ENCODE data around the gene NFAT5. TPM values are rescaled to one million over a fixed set of nuclear protein-coding genes. Genes with fewer than 3 reads are reported as not detected.
A peak's percentile ranks its signal among the peaks of the same experiment; 100 is the strongest.
"Not testable (repeated sequence)": the region's sequence is repeated elsewhere in the genome, so short reads cannot be mapped to it uniquely, and the experiment has no call there.

Gene NFAT5
- total RNA-seq, 1 donor from 2014 or later = 56.7 TPM

DNA sequence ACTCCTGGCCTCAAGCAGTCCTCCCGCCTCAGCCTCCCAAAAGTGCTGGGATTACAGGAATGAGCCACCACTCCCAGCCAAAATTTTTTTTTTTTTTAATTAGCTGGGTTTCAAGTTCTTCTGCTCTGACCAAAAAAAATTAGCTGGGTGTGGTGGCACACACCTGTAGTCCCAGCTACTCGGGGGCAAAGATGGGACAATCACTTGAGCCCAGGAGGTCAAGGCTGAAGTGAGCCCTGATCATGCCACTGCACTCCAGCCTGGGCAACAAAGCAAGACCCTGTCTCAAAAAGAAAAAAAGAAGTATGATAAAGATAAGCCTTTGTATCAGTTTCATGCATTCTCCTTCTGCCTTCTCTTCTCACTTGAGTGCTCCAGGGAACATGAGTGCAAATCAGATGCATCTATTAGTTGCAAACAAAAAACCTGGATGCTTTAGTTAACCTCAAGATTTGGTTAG is 158.7 kb downstream of the NFAT5 start:
- Histone ChIP-seq H3K36me3 (no peaks in the 10 kb centered on the region), H3K4me3 (peak overlapping the region; percentile 71), H3K4me1 (peaks cover 30% of the 10 kb centered on the region), H3K9me3 (no peaks in the 10 kb centered on the region), H3K27ac (no peak overlapping the region), H3K27me3 (ENCODE audit: low read depth) (no peaks in the 10 kb centered on the region)
- intact Hi-C loops (cut with DNase I) = no loop called here
- TF ChIP-seq, protein P1, sequence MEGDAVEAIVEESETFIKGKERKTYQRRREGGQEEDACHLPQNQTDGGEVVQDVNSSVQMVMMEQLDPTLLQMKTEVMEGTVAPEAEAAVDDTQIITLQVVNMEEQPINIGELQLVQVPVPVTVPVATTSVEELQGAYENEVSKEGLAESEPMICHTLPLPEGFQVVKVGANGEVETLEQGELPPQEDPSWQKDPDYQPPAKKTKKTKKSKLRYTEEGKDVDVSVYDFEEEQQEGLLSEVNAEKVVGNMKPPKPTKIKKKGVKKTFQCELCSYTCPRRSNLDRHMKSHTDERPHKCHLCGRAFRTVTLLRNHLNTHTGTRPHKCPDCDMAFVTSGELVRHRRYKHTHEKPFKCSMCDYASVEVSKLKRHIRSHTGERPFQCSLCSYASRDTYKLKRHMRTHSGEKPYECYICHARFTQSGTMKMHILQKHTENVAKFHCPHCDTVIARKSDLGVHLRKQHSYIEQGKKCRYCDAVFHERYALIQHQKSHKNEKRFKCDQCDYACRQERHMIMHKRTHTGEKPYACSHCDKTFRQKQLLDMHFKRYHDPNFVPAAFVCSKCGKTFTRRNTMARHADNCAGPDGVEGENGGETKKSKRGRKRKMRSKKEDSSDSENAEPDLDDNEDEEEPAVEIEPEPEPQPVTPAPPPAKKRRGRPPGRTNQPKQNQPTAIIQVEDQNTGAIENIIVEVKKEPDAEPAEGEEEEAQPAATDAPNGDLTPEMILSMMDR (IDR thresholded peaks at IDR 0.05) = no peak
- no peak for ATAC-seq
- no peak for DNase-seq

DNA sequence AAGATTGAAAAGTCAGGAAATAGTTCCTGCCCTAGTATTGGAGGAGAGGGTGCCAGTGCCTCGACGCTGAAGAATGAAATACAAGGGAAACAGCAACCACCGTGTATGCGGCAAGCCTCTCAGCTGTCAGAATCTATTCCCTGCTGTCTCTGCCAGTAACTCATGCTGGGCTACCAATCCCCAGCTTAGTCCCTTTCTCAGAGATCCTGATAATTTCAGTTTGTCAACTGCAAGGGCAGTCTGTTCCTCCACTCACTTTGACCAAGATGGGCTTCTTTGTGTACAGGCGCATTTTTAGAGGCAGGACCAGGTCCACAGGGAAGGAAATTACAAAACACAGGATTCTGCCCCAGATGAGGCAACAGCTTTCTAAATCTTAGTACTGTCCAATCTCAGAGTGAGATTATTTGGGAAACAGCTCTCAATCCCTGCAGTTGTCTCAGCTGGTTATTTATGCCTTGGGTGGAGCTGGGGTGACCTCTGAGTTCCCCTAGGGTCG is 159.3 kb downstream of the NFAT5 start:
- intact Hi-C loops (cut with DNase I) = no loop called here
- Histone ChIP-seq H3K4me1 (peaks cover 30% of the 10 kb centered on the region), H3K27ac (peak overlapping the region; percentile 81), H3K36me3 (no peaks in the 10 kb centered on the region), H3K4me3 (peak overlapping the region; percentile 71), H3K27me3 (ENCODE audit: low read depth) (no peaks in the 10 kb centered on the region), H3K9me3 (no peaks in the 10 kb centered on the region)
- TF ChIP-seq, protein P1 (IDR thresholded peaks at IDR 0.05) = no peak
- DNase-seq (no peak), ATAC-seq (no peak)

DNA sequence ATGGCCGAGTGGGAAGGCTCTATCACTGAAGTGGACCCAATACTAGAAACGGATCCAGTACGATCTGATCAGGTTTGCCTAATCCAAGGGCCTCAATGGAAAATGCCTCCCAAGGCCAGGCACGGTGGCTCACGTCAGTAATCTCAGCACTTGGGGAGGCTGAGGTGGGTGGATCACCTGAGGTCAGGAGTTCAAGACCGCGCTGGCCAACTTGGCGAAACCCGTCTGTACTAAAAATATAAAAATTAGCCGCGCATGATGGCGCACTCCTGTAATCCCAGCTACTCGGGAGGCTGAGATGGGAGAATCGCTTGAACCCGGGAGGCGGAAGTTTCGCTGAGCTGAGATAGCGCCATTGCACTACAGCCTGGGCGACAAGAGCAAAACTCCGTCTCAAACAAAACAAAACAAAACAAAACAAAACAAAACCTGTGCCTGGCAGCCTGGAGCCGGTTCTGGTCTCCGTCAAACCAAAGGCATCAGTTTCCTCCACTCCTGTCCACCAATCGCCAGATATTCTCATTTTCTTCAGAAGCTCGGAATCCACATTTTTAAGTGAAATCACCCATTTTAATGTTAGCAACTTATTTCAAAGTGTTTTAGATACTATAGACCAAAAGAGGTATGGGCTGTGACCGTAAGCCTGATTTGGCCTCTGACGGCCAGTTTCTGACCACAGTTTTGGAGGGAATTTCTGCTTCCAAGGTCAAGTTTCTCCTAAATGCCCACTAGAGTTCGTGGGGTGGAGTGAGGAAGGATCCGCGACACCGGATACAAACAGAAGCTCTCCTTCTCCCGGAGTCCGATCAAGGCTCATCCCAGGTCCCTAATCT is 159.9 kb downstream of the NFAT5 start:
- Histone ChIP-seq H3K27me3 (ENCODE audit: low read depth) (no peaks in the 10 kb centered on the region), H3K27ac (peak overlapping the region; percentile 81), H3K36me3 (no peaks in the 10 kb centered on the region), H3K9me3 (no peaks in the 10 kb centered on the region), H3K4me3 (peak overlapping the region; percentile 71), H3K4me1 (peaks cover 30% of the 10 kb centered on the region)
- no peak for DNase-seq
- ATAC-seq = no peak
- TF ChIP-seq, protein P1 (IDR thresholded peaks at IDR 0.05) = no peak
- intact Hi-C loops (cut with DNase I) = no loop called here

DNA sequence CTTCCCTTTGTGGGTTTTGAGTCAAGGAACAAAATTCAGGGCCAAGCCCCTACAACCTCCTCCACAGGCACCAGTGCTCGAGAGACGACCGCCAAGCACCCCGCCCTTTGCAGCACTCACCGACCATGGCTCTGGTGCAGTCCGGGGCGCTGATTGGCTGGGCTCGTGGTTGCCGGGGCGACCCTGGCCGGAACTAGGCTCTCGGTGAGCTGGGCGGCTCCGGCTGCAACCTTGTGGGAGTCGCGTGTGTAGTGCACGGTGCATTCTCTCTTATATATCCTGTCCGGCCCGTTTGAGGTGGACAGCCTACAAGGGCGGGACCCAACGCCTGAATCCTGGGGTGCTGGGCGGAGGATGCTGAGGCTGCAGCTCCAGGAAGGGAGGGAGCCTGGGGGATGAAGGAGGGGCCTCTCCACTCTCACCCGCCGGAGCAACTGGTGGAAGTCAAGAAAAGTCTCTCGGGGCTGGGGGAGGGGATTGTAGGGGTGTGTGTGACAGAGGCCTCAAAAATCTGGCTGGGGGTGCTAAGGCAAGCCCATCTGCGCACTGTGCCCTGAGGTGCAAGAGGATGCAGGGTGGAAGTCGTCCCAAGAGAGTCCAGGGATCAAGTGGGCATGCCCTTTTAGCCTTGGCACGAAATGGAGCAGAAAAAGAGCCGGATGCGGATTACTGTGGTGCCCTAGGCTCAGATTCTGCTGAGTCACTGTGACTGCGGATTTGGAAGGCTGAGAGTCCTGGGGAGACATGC is 160.7 kb downstream of the NFAT5 start, which contains the start of gene NQO1:
NQO1 (minus strand) TSS at position 248 of the 748 bp plus-strand sequence; CDS start at position 127, 121 bp downstream.
- Histone ChIP-seq H3K27me3 (ENCODE audit: low read depth) (no peaks in the 10 kb centered on the region), H3K4me1 (peaks cover 30% of the 10 kb centered on the region), H3K9me3 (no peaks in the 10 kb centered on the region), H3K36me3 (no peaks in the 10 kb centered on the region), H3K27ac (peak within 1 kb of the TSS; percentile 81), H3K4me3 (peak within 1 kb of the TSS; percentile 71)
- ATAC-seq (peak; percentile 98 to 99), DNase-seq (peak; percentile 97)
- intact Hi-C loops (cut with DNase I) = no loop called here
- TF ChIP-seq, protein P1 (IDR thresholded peaks at IDR 0.05) = no peak

DNA sequence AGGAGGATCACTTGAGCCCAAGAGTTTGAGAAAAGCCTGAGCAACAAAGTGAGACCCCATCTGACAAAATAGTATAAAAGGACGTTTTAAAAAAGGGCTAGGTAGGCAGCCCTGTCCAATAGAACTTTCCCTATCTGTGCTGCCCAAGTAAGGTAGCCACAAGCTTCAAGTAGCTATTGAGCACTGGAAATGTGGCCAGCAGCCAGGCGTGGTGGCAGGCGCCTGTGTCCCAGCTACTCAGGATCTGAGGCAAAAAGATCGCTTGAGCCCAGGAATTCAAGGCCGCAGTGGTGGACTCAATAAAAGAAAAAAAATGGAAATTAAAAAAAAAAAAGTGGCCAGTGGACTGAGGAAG is 162.1 kb downstream of the NFAT5 start:
- Histone ChIP-seq H3K4me1 (peaks cover 30% of the 10 kb centered on the region), H3K4me3 (peak overlapping the region; percentile 71), H3K9me3 (no peaks in the 10 kb centered on the region), H3K27ac (peak overlapping the region; percentile 81), H3K27me3 (ENCODE audit: low read depth) (no peaks in the 10 kb centered on the region), H3K36me3 (no peaks in the 10 kb centered on the region)
- DNase-seq (peak; percentile 82), ATAC-seq (peak in 1 of 2 donors; percentile 45)
- TF ChIP-seq, protein P1 (IDR thresholded peaks at IDR 0.05) = no peak
- intact Hi-C loops (cut with DNase I) = no loop called here

DNA sequence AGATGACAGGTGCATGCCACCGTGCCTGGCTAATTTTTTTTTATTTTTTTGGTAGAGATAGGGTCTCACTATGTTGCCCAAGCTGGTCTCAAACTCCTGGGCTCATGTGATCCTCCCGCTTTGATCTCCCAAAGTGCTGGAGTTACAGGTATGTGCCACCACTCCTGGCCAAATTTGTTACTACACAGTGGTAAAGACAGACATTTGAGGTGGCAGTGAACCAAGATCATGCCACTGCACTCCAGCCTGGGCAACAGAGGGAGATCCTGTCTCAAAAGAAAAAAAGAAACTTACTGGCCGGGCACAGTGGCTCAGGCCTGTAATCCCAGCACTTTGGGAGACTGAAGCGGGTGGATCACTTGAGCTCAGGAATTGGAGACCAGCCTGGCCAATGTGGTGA is 163.3 kb downstream of the NFAT5 start:
- H3K36me3 ChIP-seq; ATAC-seq; H3K9me3 ChIP-seq; H3K4me3 ChIP-seq; DNase-seq; H3K27ac ChIP-seq; H3K27me3 ChIP-seq (ENCODE audit: low read depth); intact Hi-C loops (cut with DNase I): not testable (repeated sequence)
- H3K4me1 ChIP-seq = peaks cover 30% of the 10 kb centered on the region

DNA sequence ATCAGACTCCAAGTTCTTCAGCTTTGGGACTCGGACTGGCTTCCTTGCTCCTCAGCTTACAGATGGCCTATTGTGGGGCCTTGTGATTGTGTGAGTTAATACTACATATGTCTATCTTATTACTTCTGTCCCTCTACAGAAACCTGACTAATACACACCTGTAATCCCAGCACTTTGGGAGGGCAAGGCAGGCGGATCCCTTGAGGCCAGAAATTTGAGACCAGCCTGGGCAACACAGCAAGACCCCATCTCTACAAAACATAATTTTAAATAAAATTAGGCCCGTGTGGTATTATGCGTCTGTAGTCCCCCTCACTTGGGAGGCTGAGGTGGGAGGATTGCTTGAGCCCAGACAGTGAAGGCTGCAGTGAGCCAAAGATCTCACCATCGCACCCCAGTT is 165.5 kb downstream of the NFAT5 start:
- H3K9me3 ChIP-seq; H3K27me3 ChIP-seq (ENCODE audit: low read depth); DNase-seq; intact Hi-C loops (cut with DNase I); ATAC-seq; H3K27ac ChIP-seq; H3K36me3 ChIP-seq; H3K4me3 ChIP-seq: not testable (repeated sequence)
- H3K4me1 ChIP-seq = peaks cover 19% of the 10 kb centered on the region

Measured in lower lobe of right lung (tissue), 2 donors.